Glutamatergic neuron (in vitro differentiated cells): ENCODE data around the gene GRM7. TPM values are rescaled to one million over a fixed set of nuclear protein-coding genes. Genes with fewer than 3 reads are reported as not detected.

Experiments used
- DNase-seq: peaks from one replicate; pipeline ENCODE4 v3.0.0; 2022
- H3K27ac Mint-ChIP-seq: one replicate; pipeline ENCODE4 v1.8.0; 2020; ENCODE audit warnings: mild to moderate bottlenecking, mixed read lengths, inconsistent platforms; ENCODE audit not compliant: unreplicated experiment
- H3K27me3 Mint-ChIP-seq: one replicate; pipeline ENCODE4 v1.8.0; 2020; ENCODE audit warnings: mild to moderate bottlenecking, moderate library complexity, mixed read lengths, inconsistent platforms; ENCODE audit not compliant: unreplicated experiment
- H3K36me3 Mint-ChIP-seq: one replicate; pipeline ENCODE4 v1.8.0; 2020; ENCODE audit warnings: mild to moderate bottlenecking, mixed read lengths, inconsistent platforms; ENCODE audit not compliant: unreplicated experiment
- H3K4me1 Mint-ChIP-seq: one replicate; pipeline ENCODE4 v1.8.0; 2020; ENCODE audit warnings: mild to moderate bottlenecking, low read depth, mixed read lengths, inconsistent platforms; ENCODE audit not compliant: unreplicated experiment
- H3K4me3 Mint-ChIP-seq: one replicate; pipeline ENCODE4 v1.8.0; 2020; ENCODE audit warnings: mild to moderate bottlenecking, mixed read lengths, inconsistent platforms; ENCODE audit not compliant: unreplicated experiment
- H3K9me3 Mint-ChIP-seq: one replicate; pipeline ENCODE4 v1.8.0; 2020; ENCODE audit warnings: mild to moderate bottlenecking, moderate library complexity, mixed read lengths, inconsistent platforms; ENCODE audit not compliant: unreplicated experiment
- CTCF ChIP-seq: fragments of 200-600 bp; sonication (generic); IDR thresholded peaks from one replicate; pipeline ENCODE4 v1.5.0; 2021; ENCODE audit not compliant: partially characterized antibody, unreplicated experiment
- total RNA-seq: library from RNA; stranded (reverse); fragmentation: NEBNext Ultra II Directional; extraction: Animal tissue kit (Norgen Biotek cat#: 25700); gene quantifications from one replicate; pipeline ENCODE4 v1.2.1, GENCODE V29; 2021; ENCODE audit not compliant: unreplicated experiment

GRM7 gene
- total RNA-seq, 1 donor from 2014 or later, result 1.4 TPM

GRCh38 chr3:7211740-7212139, 350.8 kb downstream of the GRM7 start:
- H3K27ac Mint-ChIP-seq, result no peak overlapping the region
- no peaks in the 10 kb centered on the region for H3K9me3 Mint-ChIP-seq
- no peak for TF ChIP-seq CTCF
- no peaks in the 10 kb centered on the region for H3K27me3 Mint-ChIP-seq
- DNase-seq, result no peak
- no peaks in the 10 kb centered on the region for H3K36me3 Mint-ChIP-seq
- H3K4me1 Mint-ChIP-seq, result no peaks in the 10 kb centered on the region
- H3K4me3 Mint-ChIP-seq, result no peak overlapping the region

GRCh38 chr3:7215706-7216105, 354.8 kb downstream of the GRM7 start:
- Mint-ChIP-seq H3K27me3 (no peaks in the 10 kb centered on the region), H3K4me1 (no peaks in the 10 kb centered on the region), H3K9me3 (no peaks in the 10 kb centered on the region), H3K36me3 (no peaks in the 10 kb centered on the region), H3K4me3 (no peak overlapping the region), H3K27ac (no peak overlapping the region)
- no peak for TF ChIP-seq CTCF
- DNase-seq, result no peak

GRCh38 chr3:7226393-7226792, 365.5 kb downstream of the GRM7 start:
- Mint-ChIP-seq H3K4me3 (no peak overlapping the region), H3K36me3 (no peaks in the 10 kb centered on the region), H3K4me1 (no peaks in the 10 kb centered on the region), H3K27ac (no peak overlapping the region), H3K9me3 (no peaks in the 10 kb centered on the region), H3K27me3 (peaks cover 2% of the 10 kb centered on the region)
- no peak for DNase-seq
- TF ChIP-seq CTCF, result no peak

GRCh38 chr3:7238565-7239295, 377.8 kb downstream of the GRM7 start:
- no peaks in the 10 kb centered on the region for H3K4me1 Mint-ChIP-seq
- TF ChIP-seq CTCF, result no peak
- DNase-seq, result no peak
- no peak overlapping the region for H3K27ac Mint-ChIP-seq
- no peaks in the 10 kb centered on the region for H3K27me3 Mint-ChIP-seq
- H3K9me3 Mint-ChIP-seq, result peaks cover 2% of the 10 kb centered on the region
- H3K36me3 Mint-ChIP-seq, result no peaks in the 10 kb centered on the region
- H3K4me3 Mint-ChIP-seq, result no peak overlapping the region

- Mint-ChIP-seq H3K36me3 (no peaks in the 10 kb centered on the region), H3K27me3 (no peaks in the 10 kb centered on the region), H3K4me1 (no peaks in the 10 kb centered on the region), H3K4me3 (no peak overlapping the region), H3K9me3 (peaks cover 2% of the 10 kb centered on the region), H3K27ac (no peak overlapping the region)
- no peak for DNase-seq
- no peak for TF ChIP-seq CTCF
Observed at GRCh38 chr3:7241584-7242302, 380.8 kb downstream of the GRM7 start.
